GM18868 (cell line): ENCODE data around the gene STYXL2.

Experiments used
- ATAC-seq: cut with Tn5 transposase; IDR thresholded peaks from one replicate; pipeline ENCODE4 v1.9.1; 2021; ENCODE audit warnings: mild to moderate bottlenecking, moderate library complexity; ENCODE audit not compliant: unreplicated experiment

Gene STYXL2

DNA sequence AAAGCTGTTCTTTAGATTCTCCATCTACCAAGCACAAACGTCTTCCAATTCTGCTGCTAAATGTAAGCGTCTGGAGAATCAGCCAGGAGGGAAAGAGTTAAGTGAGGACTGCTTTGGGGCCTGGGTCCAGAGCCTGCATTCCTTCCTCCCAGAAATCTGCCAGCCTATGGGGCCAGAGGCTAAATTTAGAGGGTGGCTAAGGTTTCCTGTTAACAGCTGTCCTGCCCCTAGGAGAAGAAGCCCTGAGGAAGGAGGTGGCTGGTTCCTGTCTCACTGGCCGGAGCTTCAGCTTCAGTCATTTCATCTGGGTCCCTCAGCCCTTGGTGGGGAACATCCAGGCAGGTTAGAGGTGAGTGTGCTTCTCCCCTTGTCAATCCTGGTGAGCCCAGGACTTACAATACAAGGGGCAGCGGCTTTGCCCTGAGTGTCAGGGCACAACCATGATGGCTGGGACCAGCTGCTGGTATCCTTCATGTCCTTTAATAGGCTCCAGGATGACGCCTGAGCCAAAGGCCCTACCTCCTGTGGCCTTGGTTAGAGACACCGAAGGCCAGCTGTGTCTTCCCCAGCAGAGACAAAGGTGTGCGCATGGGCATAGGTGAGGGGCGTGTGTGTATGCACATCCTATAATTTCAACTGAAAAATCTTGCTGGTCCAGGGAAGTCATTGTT, at the start of gene STYXL2:
Gene STYXL2 (plus strand): TSS at position 230 of the 671 bp plus-strand sequence. CDS start 775 bp downstream, outside the sequence.
- ATAC-seq, result no peak

DNA sequence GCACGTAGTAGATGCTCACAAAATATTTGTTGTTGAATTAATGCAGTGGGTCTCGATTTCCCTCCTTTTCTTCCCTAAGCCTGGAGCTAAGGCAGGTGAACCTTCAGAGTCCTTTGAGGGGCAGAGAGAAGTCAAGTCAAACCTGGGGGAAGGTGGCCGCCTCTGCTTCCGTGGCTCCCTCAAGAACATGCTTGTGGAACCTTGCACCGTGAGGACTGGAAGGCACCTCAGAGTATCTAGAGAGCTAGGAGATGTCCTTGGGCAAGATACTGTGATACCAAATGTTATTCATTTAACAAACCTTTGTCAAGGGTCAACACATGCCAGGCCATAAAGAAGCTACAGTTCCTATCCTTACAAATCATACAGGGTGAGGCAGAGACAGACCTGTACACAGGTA, 42.0 kb upstream of the STYXL2 start:
- no peak for ATAC-seq

DNA sequence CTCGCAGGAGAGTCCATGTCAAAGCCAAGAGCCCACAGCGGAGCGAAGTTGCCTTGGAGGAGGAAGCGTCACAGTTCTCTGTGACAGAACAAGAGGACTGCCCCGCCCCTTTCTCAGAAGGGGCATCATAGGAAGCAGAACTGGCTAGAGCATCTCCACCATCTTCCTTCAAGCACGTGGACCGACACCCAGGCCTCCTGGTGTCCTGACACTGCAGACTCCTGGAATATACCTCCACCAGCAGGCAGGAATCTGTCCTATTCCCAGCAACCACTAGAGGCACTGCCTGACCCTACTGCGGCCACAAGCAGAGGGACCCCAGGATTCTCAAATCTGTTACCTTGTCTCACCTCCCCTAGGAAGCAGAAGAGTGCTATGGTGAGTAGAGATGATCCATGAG, 41.5 kb upstream of the STYXL2 start:
- ATAC-seq, result no peak

DNA sequence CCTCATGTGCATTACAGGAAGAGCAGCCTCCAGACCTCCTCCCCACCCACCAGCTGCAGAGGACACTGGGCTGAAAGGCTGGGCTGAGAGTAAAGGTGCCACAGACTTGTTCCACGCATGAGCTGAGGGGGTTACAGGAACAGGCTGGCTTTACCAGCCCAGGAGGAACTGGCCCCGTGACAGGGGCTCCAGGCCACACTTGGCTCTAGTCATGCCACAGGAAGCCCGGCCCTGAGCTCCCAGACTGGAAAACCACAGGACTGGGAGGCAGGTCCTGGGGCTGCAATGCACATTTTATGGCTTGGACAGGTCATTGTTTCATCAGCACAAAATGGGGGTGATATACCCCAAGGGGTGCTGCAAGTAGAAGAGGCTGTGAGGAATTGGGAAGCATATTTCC, 39.3 kb upstream of the STYXL2 start:
- ATAC-seq, result no peak

DNA sequence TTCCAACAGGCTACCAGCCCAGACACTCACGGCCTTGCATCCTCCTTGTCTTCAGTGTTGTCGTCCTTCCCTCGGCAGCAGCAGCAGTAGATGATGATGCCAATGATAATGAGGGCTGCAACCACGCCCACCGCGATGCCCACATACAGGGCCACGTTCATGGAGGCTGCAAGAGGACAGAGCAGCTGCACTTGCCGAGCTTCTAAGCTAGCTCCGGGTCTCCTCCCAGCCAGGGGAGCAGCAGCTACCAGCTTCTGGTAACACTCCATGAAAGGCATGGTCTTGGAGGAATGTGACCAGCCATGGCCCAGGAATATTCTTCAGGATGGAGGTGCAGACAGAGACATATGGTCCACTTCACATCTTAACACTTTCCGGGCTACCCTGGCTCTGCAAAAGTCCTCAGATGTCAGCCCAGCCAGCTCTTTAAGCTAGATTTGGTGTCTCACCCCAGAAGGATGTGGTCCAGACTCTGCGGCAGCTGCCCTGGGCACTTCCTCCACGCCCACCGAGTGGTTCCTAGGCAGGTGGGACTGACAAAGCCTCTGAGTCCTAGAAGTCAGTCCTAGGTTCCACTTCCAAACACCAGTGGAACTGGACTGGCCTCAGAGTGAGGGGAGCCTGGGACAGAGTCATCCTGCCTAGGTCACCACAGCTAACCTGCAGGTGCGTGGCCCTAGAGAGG, 38.8 kb upstream of the STYXL2 start:
- ATAC-seq, result no peak

DNA sequence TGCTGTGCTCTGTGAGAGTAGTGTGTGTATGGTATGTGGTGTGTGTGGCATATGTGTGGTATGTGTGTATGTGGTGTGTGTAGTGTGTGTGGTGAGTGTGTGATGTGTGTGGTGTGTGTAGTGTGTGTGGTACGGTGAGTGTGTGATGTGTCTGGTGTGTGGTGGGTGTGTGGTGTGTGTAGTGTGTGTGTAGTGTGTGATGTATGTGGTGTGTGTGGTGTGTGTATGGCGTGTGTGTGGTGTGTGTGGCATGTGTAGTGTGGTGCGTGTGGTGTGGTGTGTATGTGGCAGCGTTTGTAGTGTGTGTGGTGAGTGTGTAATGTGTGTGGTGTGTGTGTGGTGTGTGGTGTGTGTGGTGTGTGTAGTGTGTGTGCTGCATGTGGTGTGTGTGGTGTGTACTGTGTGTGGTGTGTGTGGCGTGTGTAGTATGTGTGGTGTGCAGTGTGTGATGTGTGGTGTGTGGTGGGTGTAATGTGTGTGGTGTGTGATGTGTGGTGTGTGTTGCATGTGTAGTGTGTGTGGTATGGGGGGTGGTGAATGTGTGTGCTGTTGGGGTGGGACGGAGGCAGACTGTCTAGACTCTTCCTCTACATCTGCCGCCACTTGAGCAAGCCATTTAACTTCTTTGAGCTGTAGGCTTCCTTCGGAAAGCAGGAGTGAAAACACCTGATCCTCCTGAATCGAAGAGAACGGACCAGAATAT, 37.2 kb upstream of the STYXL2 start:
- ATAC-seq, result no peak

DNA sequence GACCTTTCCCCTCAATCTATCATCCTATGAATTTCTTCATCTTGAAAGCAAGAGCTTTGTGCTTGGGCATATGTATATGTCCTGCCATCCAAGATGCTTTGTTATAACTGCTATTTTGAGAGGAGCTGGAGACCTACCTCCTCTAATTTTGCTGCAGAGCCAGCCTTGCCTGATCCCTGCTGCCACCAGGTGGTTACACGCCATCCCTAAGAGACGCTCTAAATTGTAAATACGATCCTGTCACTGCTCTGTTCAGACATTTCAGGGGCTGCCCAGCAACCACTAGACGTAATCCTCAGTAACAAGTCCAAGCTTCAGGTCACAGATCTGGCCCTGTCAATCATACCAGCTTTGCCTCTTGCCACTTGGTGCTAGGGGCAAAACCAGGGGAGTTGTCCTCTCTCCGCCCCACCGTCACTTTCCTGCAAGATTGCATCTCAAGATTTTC, 36.6 kb upstream of the STYXL2 start:
- ATAC-seq, result peak; percentile 68

DNA sequence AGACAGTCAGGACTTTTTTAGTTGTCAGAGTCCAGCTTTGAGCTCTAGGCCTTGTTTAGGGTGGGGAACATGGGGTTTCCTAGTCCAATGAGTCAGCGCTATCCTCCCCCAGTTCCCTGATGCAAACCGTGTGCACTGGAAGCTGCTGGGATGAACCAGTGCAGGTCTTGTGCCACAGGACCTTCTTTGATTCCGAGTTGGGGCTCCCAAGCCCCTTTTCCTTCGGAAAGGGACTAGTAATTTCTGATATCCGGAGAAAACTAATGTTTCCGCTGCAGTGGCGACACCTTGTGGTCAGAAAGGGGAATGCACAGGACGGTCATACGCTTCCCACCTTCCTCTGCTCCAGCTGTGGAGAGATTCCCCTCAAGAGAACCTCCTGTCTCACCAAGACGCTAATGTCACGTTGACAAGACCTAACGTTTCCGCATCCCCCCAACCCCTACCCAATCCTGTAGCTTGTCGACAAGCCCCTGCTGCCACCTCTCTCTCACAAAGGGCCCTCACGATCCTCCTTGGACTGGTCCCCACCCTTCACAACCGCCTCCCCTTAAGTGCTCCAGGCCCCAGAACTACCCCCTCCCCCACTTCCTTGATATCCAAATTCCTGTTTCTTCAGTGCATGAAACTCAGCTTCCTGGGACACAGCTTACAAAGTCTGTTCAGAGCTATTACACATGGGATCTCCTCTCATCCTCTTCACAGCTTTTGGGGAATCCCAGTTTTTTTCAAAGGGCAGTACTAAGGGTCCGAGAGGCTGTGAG, 34.6 kb upstream of the STYXL2 start:
- ATAC-seq, result peak; percentile 50

DNA sequence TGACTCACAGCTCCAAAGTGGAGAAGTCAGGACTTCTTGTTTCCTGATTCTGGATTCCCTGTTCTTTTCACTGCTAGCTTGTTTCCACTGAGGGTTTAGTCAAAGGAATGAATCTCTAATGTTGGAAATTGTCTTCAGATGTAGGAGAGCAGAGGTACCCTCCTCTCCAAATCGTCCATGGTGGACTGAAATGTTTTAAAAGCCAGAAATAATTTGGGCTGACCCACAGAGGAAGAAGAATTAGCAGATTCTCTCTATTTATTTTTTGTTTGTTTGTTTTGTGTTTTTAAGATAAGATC, 34.1 kb upstream of the STYXL2 start:
- ATAC-seq, result no peak

DNA sequence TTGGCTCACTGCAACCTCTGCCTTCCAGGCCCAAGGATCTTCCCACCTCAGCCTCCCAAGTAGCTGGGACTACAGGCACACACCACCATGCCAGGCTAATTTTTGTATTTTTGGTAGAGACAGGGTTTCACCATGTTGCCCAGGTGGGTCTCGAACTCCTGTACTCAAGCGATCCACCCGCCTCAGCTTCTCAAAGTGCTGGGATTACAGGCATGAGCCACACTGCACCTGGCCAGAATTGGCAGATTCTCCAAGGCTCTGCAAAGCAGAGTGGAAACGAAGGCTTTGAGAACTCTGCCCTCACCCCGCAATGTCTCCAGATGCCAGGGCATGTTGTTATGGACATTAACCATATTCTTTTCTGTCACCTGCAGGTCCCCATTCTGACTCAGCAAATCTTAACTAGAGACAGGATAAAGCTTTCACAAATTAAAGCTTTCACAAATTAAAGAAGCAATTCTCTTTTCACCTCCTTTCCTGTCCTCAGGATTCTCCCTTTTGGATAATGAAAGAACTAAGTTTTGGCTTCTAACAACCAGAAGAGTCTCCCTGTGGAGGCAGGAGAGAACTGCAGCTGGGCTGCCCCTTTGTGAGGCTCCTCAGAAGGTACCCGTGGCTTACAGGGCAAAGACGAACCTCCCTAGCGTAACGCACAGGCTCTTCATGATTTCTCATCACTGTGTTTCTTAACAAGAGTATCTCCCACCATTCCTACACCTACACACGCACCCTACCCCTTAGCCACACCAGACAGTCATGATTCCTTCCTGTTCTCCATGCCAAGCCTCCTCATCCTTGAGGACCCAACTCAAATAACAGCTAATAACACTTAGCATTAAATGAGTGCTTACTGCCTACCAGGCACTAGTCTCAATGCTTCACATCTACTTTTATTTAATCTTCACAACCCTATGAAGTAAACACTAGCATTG, 33.5 kb upstream of the STYXL2 start:
- no peak for ATAC-seq

DNA sequence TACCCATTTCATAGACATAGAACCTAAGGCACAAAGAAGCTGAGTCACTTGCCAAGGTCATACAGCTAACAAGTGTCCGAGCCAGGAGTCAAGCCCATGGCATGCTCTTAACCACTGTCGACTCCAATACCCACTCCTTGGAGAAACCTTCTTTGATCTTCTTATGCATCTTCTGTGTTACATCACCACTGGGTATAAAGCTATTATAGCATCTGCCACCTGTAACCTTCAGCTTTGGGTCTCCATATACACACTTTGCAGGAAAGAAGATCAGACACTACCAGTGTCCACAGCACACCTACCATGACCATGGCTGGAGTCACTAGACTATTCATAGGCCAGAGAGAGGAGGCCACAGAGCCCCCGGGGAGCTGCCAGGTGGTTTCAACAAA, 32.8 kb upstream of the STYXL2 start:
- ATAC-seq, result no peak

DNA sequence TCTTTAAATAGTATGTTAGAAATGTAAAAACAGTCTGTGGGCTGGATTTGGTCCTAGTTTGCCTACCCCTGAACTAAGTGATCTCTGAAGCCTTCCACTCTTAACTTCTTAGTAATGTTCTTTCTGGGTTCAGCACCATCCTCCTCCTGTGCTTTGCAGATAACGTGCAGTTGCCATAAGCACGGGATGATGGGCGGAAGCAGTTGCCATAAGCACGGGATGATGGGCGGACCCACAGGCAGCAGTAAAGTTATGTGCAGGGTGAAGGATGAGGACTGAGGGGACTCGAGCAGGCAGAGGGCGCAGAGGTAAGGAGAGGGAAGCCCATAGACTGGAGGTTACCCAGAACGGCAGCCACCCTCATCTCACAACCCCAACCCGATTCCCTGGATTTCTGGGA, 29.3 kb upstream of the STYXL2 start:
- ATAC-seq, result no peak

DNA sequence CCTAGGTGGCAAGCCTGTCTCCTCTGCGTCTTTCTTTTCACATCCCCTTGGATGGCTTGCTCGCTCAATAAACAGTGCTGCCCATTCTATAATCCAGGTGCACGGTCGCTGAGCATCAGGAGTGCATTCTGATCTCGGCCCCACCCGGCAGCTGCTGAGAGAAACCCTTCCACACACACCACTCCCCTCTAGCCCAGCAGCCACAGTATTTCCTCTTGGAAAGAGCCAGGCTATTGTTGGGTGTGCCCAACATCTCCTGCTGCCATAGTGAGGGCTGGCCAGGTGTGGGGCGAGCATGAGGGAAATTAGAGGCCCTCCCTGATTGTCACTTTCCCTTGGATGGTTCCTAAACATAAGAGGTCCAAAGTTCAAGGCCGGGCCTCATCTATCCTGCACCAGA, 28.4 kb upstream of the STYXL2 start:
- ATAC-seq, result no peak

DNA sequence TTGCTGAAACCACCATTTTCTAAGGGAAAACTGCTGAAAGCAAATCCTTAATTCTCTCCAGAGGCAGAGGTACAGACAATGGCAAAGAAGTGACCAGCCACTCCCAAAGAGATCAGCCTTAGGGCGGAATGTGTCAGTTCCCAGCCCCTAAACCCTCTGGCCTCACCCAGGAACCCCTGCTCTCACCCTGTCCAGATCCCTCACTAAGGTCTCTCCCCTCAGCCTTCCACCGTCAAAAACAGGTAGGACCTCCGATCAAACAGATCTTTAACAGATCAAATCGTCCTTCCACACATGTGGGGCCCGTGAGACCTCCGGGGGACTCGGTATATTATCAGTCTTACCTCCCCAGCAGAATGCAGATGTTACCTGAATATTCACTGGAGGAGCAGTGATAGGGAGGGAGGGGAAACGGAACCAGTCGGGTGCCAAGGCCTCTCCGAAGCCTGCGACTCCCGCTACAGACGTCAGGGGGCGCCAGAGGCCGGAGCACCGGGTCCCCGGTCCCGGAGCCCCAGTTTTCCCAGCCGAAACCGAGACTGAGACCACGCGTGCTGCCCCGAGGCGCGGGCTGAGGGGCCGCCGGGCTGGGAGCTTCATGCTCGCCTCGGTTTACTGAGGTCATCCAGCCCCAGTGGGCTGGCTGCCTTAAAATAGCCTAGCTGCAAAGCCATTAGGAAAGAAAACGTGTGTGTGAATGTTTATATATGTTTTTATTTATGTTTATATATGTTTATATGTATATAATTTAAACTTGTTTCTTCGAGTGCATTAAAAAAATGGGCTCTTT, 27.3 kb upstream of the STYXL2 start:
- ATAC-seq, result peak; percentile 87

DNA sequence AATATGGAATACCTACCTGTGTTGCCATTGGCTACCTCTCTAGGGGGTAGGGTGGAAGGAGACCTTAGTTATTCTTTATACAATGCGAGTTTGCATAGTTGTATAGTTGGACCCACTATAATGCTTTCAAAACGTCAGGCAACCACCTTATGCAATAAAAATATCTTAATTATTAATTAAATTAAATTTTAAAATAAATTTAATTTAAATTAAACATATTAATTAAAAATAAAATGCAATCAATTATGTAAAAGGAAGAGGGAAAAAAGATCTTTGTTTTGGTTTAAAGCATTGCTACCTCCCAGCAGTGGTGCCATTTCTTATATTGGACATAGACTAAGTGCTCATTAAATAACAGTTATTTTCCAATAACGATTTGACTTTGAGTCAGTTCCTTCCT, 26.0 kb upstream of the STYXL2 start:
- ATAC-seq, result no peak

DNA sequence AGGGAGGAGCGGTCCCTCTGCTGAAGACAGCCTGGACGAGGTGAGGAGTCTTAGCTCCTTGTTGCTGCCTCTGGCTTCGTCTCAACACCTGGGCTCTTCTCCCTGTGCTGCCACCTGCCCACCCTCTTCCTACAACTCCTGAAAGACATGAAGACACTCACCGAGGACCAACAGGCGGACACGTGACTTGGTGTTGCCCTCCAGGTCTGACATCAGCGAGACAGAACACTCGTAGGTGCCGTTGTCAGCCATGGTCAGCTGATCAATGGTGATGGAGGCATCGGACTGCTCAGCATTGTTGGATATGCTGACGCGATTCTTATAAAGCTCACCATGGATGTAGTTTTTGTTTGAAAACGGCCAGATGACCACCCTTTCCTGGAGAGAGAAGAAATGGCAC, 25.1 kb upstream of the STYXL2 start:
- ATAC-seq, result no peak

DNA sequence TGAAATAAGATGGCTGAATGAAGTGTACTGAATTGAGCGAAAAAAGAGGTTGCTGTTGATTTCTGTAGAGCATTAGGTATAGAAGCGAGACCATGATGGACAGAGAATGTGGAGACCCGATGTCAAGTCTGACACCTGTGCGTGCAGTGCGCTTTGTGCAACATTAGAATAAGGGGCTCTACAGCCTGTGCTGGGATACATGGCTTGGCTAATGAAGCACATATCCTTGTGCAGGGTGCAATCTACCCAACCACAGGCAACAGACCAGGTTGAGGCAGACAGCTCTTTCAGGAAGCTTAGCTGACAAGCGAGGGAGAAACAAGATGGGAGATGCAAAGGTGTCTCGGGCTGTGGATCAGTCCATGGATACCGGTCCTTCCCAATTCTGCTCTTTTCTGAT, 22.6 kb upstream of the STYXL2 start:
- ATAC-seq, result no peak

DNA sequence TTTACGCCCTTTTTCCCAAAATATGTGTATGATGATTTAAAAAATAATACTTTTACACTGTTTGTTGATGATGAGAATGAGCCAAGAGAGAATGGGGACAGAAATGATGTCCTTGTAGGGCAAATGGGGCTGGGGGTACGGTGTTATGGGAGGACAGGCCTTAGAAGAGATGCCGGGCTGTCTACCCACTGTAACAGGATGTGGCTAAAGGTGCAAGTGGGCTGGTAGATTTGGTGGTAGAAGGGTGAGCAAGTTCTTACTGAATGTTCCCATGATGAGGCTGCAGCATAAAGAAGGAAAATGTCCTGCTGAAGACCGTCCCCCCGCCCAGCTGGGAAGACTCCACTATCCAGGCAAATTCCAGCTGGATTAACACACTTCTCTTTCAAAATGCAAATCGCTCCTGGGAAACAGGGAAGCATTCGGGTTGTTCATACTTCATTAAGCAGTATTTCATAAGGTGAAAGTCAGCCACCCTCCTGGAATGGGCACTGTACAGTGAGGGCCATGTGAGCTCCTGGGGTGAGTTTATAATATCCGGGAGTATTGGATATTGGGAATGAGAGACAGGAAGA, 17.7 kb upstream of the STYXL2 start:
- no peak for ATAC-seq

DNA sequence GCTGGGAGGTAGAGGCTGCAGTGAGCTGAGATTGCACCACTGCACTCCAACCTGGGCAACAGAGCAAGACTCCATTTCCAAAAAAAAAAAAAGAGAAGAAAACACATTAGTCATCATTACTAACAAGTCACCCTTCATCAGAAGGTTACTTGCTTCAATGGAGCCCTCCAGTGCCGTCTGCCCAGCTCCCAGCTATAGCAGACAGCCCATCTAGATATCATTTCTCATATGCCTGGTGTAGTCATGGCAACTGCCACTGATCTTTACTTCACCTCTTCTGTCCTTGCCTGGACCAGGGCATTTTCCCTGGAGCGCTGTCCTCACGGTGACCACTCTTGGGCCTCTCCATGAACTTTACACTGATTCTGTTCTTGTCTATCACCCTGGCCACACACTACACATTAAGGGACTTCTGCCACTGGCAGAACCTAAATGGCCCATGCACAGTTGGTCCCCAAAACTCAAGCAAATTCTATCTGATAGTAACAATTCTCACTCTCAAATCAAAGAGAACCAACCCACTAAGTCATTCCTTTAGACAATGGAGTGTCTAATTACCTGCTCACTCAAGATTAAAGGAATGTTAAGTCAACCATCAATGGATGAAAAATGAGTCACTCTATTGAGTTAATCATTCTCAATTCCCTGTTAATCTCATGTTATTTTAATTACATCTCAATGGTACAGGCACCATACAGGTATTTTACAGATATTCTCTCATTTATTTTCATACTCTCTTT, 16.6 kb upstream of the STYXL2 start:
- ATAC-seq, result no peak
